Liver (tissue), 9 donors: ENCODE data around the gene ZBTB38. TPM values are rescaled to one million over a fixed set of nuclear protein-coding genes. Genes with fewer than 3 reads are reported as not detected.

Experiments used
- DNase-seq: peaks from one replicate; pipeline ENCODE4 v3.0.0-alpha.2; 2017; ENCODE audit warnings: low spot score
- H3K27ac ChIP-seq, 2 donors: one replicate each; pipeline ENCODE4 v1.7.0; 2013; ENCODE audit warnings: inconsistent platforms in 2 of 2, low read length in 2 of 2, control low read depth in 1 of 2, low read depth in 1 of 2, mild to moderate bottlenecking in 1 of 2
- H3K27me3 ChIP-seq, 4 donors: one replicate each; pipeline versions ENCODE4 v1.6.1 to v1.7.0; 2013; ENCODE audit warnings: low read length in 3 of 4, inconsistent platforms in 1 of 4, mild to moderate bottlenecking in 1 of 4, moderate library complexity in 1 of 4; ENCODE audit not compliant: control insufficient read depth in 4 of 4, insufficient read depth in 4 of 4
- H3K36me3 ChIP-seq, 4 donors: one replicate each; pipeline versions ENCODE4 v1.6.1 to v1.7.0; 2013; ENCODE audit warnings: low read length in 3 of 4, mild to moderate bottlenecking in 3 of 4, low read depth in 1 of 4, moderate library complexity in 1 of 4; ENCODE audit not compliant: control insufficient read depth in 4 of 4, insufficient read depth in 3 of 4
- H3K4me1 ChIP-seq, 4 donors: one replicate each; pipeline versions ENCODE4 v1.6.1 to v1.7.0; 2013; ENCODE audit warnings: low read length in 3 of 4, mild to moderate bottlenecking in 3 of 4, moderate library complexity in 1 of 4; ENCODE audit not compliant: control insufficient read depth in 4 of 4, insufficient read depth in 4 of 4
- H3K4me3 ChIP-seq, 3 donors: one replicate each; pipeline versions ENCODE4 v1.6.1 to v1.7.0; 2013; ENCODE audit warnings: low read length in 3 of 3, control low read depth in 1 of 3, low read depth in 1 of 3, mild to moderate bottlenecking in 1 of 3
- H3K9ac ChIP-seq, 2 donors: one replicate each; pipeline ENCODE4 v1.7.0; 2013; ENCODE audit warnings: low read length in 2 of 2, mild to moderate bottlenecking in 2 of 2, moderate library complexity in 2 of 2, control low read depth in 1 of 2, low read depth in 1 of 2
- H3K9me3 ChIP-seq, 4 donors: one replicate each; pipeline versions ENCODE4 v1.6.1 to v1.7.0; 2013; ENCODE audit warnings: low read length in 3 of 4; ENCODE audit not compliant: control insufficient read depth in 4 of 4
- ATF3 ChIP-seq: IDR thresholded peaks from 2 replicates; pipeline ENCODE4 v1.6.1; 2016; ENCODE audit warnings: antibody characterized with exemption
- CTCF ChIP-seq: fragments of 150-350 bp; IDR thresholded peaks from 2 replicates; pipeline ENCODE4 v1.5.1; 2017; ENCODE audit warnings: improper control_type of control experiment, low read depth, low read length; ENCODE audit not compliant: missing input control
- EGR1 ChIP-seq, 2 donors: IDR thresholded peaks; 2 replicates each; pipeline ENCODE4 v1.6.1; 2016 to 2018; ENCODE audit warnings: antibody characterized with exemption in 2 of 2, low read depth in 2 of 2
- FOXA1 ChIP-seq: IDR thresholded peaks from 2 replicates; pipeline ENCODE4 v1.6.1; 2016; ENCODE audit warnings: antibody characterized with exemption
- FOXA2 ChIP-seq: IDR thresholded peaks from 2 replicates; pipeline ENCODE4 v1.6.1; 2016; ENCODE audit warnings: antibody characterized with exemption
- GABPA ChIP-seq, 2 donors: IDR thresholded peaks in 1 of 2; conservative IDR thresholded peaks in 1 of 2; 2 replicates each; pipeline ENCODE4 v1.6.1; 2016; ENCODE audit warnings: antibody characterized with exemption in 2 of 2, mild to moderate bottlenecking in 1 of 2, moderate library complexity in 1 of 2
- HNF4A ChIP-seq, 2 donors: conservative IDR thresholded peaks; 2 replicates each; pipeline ENCODE4 v1.6.1; 2016; ENCODE audit warnings: antibody characterized with exemption in 2 of 2, mild to moderate bottlenecking in 2 of 2
- HNF4G ChIP-seq: IDR thresholded peaks from 2 replicates; pipeline ENCODE4 v1.6.1; 2016; ENCODE audit warnings: antibody characterized with exemption
- JUND ChIP-seq, 2 donors: IDR thresholded peaks; 2 replicates each; pipeline ENCODE4 v1.6.1; 2016; ENCODE audit warnings: antibody characterized with exemption in 2 of 2
- NR2F2 ChIP-seq: IDR thresholded peaks from 2 replicates; pipeline ENCODE4 v1.6.1; 2016; ENCODE audit warnings: antibody characterized with exemption
- RAD21 ChIP-seq, 2 donors: IDR thresholded peaks; 2 replicates each; pipeline ENCODE4 v1.6.1; 2016; ENCODE audit warnings: antibody characterized with exemption in 2 of 2, mild to moderate bottlenecking in 2 of 2
- REST ChIP-seq: IDR thresholded peaks from 2 replicates; pipeline ENCODE4 v1.6.1; 2016; ENCODE audit warnings: antibody characterized with exemption, mild to moderate bottlenecking
- RXRA ChIP-seq, 2 donors: IDR thresholded peaks; 2 replicates each; pipeline ENCODE4 v1.6.1; 2017 to 2018; ENCODE audit warnings: antibody characterized with exemption in 2 of 2, mild to moderate bottlenecking in 1 of 2
- SP1 ChIP-seq: IDR thresholded peaks from 2 replicates; pipeline ENCODE4 v1.6.1; 2018; ENCODE audit warnings: antibody characterized with exemption, mild to moderate bottlenecking
- TAF1 ChIP-seq: conservative IDR thresholded peaks from 2 replicates; pipeline ENCODE4 v1.6.1; 2016; ENCODE audit warnings: antibody characterized with exemption, mild to moderate bottlenecking
- YY1 ChIP-seq: IDR thresholded peaks from 2 replicates; pipeline ENCODE4 v1.6.1; 2016; ENCODE audit warnings: antibody characterized with exemption, mild to moderate bottlenecking
- WGBS: extraction: QIAGEN DNeasy Blood & Tissue Kit; methylation state at CpG from one replicate; pipeline ENCODE4 v1.1.7; 2013; 5-methylcytosine and 5-hydroxymethylcytosine counted together
- polyA plus RNA-seq, 2 donors: library from polyadenylated mRNA; stranded (reverse) in 1 of 2; unstranded in 1 of 2; fragments of 200-250 nt in 1 of 2; fragments of >200 nt in 1 of 2; fragmentation: Nextera tagmentation in 1 of 2; extraction: Ambion mirVana in 1 of 2; gene quantifications; one replicate each; pipeline versions ENCODE4 v1.2.1 to v1.2.3, GENCODE V29; 2013 to 2015
- total RNA-seq, 2 donors: library from RNA; depleted of rRNA; stranded (reverse); fragments of >200 nt; gene quantifications; one replicate each; pipeline ENCODE4 v1.2.3, GENCODE V29; 2014
- TF ChIP-seq, protein P1 (sequence below): IDR thresholded peaks from 2 replicates; pipeline ENCODE4 v1.6.1; 2016; ENCODE audit warnings: antibody characterized with exemption
- TF ChIP-seq, protein P2 (sequence below): IDR thresholded peaks from 2 replicates; pipeline ENCODE4 v1.6.1; 2016; ENCODE audit warnings: antibody characterized with exemption
- donor health status: healthy.
- donor health status: healthy.
- donor health status: healthy.
- donor health status: healthy.
- donor health status: healthy.

Gene ZBTB38
- total and polyA plus RNA-seq, 4 donors, result 9.5 to 57.3 (median 19.5) TPM

DNA sequence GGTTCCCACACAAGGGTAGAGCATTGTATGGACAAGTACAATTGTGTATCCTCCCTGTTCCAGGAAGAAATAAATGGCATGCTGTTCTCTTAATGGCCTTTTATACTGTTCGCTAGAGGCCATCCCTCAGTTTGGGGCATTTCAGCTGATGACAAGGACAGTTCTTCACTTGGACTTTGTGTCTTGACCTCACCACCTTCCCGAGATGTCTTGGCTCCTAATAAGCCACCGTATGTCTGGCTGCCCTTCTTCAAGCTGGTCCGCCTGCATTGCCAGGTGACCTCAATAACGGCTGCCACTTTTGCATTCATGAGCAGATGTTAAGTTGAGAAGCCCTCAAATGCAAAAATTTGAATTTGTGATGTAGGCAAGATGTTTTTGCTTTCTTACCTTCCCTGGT, 24.1 kb downstream of the ZBTB38 start:
- peaks cover 2 to 10% (median 8%) of the 10 kb centered on the region in 4 donors for H3K4me1 ChIP-seq
- TF ChIP-seq, protein P1, sequence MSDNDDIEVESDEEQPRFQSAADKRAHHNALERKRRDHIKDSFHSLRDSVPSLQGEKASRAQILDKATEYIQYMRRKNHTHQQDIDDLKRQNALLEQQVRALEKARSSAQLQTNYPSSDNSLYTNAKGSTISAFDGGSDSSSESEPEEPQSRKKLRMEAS, result no peak
- no peak for TF ChIP-seq HNF4A (conservative IDR thresholded peaks at IDR 0.05)
- TF ChIP-seq, protein P2, sequence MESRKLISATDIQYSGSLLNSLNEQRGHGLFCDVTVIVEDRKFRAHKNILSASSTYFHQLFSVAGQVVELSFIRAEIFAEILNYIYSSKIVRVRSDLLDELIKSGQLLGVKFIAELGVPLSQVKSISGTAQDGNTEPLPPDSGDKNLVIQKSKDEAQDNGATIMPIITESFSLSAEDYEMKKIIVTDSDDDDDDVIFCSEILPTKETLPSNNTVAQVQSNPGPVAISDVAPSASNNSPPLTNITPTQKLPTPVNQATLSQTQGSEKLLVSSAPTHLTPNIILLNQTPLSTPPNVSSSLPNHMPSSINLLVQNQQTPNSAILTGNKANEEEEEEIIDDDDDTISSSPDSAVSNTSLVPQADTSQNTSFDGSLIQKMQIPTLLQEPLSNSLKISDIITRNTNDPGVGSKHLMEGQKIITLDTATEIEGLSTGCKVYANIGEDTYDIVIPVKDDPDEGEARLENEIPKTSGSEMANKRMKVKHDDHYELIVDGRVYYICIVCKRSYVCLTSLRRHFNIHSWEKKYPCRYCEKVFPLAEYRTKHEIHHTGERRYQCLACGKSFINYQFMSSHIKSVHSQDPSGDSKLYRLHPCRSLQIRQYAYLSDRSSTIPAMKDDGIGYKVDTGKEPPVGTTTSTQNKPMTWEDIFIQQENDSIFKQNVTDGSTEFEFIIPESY, result no peak
- TF ChIP-seq RXRA (IDR thresholded peaks at IDR 0.05), result no peak
- TF ChIP-seq SP1, result no peak
- no peak for TF ChIP-seq ATF3
- TF ChIP-seq GABPA (IDR thresholded peaks at IDR 0.05 in 1 of 2, conservative IDR thresholded peaks at IDR 0.05 in 1 of 2), result no peak
- TF ChIP-seq CTCF, result no peak
- no peak for TF ChIP-seq RAD21 (IDR thresholded peaks at IDR 0.05)
- no peak for TF ChIP-seq NR2F2
- TF ChIP-seq FOXA2, result no peak
- no peak for TF ChIP-seq REST
- TF ChIP-seq EGR1 (IDR thresholded peaks at IDR 0.05; ENCODE audit: low read depth in 2 of 2), result no peak
- TF ChIP-seq JUND (IDR thresholded peaks at IDR 0.05), result no peak
- no peak for TF ChIP-seq FOXA1
- TF ChIP-seq TAF1, result no peak
- TF ChIP-seq HNF4G, result no peak
- no peak for TF ChIP-seq YY1
- H3K4me3 ChIP-seq, result no peak overlapping the region
- no peaks in the 10 kb centered on the region for H3K27me3 ChIP-seq
- H3K36me3 ChIP-seq, result peaks cover 0 to 6% (median 0%) of the 10 kb centered on the region in 4 donors
- no peak overlapping the region for H3K9ac ChIP-seq
- no peak overlapping the region for H3K27ac ChIP-seq
- 92% methylated on average over 5 of the region's 5 CpGs for WGBS
- peaks cover 0 to 3% (median 0%) of the 10 kb centered on the region in 4 donors for H3K9me3 ChIP-seq
- no peak for DNase-seq
